GM12891 (cell line): Measurements from ENCODE around the gene CD248.

Source experiments
- PAX5 ChIP-seq: IDR thresholded peaks from 2 replicates; pipeline ENCODE4 v1.6.1; 2011; ENCODE audit warnings: low read length, moderate library complexity, mild to moderate bottlenecking; ENCODE audit not compliant: insufficient read depth, severe bottlenecking
- POLR2A ChIP-seq: IDR thresholded peaks from 2 replicates; pipeline ENCODE4 v1.6.1; 2011; ENCODE audit warnings: low read depth, low read length, control low read depth
- POLR2AphosphoS5 ChIP-seq: IDR thresholded peaks from 2 replicates; pipeline ENCODE4 v1.6.1; 2011; ENCODE audit warnings: low read depth, low read length, control low read depth
- POU2F2 ChIP-seq: IDR thresholded peaks from 2 replicates; pipeline ENCODE4 v1.6.1; 2011; ENCODE audit warnings: low read depth, mild to moderate bottlenecking, control low read depth, low read length, moderate library complexity
- SPI1 ChIP-seq: IDR thresholded peaks from 2 replicates; pipeline ENCODE4 v1.6.1; 2011; ENCODE audit warnings: low read depth, low read length, control low read depth
- TAF1 ChIP-seq: IDR thresholded peaks from 2 replicates; pipeline ENCODE4 v1.6.1; 2011; ENCODE audit warnings: low read depth, low read length, control low read depth

DNA sequence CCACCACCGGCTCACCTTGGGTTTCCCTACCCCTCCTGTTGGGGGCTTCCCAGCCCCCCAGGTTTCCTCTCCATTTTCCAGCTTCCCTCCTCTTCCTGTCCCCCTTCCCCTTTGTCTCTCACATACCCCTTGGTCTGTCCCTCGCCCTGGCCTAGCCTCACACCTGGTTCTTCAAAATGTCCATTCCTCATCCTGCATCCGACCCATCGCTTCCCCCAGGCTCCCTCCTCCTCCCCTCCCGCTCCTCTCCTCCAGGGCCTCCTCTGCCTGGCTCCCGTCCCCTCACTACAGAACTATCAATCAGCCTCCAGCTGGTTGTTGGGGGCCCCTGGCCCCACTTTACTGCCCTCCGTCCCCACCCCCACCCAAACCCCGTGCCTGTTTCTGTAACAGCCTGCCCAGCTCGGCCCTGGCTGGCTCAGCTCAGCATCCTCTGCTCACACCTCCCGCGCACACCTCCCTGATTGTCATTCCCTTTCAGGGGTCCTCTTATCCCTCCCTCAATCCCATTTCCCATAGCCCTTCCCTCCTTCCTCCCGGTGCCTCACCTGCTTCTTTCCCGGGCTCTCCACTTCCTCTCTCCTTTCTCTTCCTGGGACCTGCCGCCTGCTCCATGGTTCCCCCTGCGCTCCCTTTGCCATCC is 37.6 kb downstream of the CD248 start:
- TF ChIP-seq POLR2AphosphoS5 (no peak), TAF1 (no peak), POLR2A (no peak), POU2F2 (no peak), SPI1 (no peak), PAX5 (no peak)
